Esophagus (tissue), 2 donors: Measurements from ENCODE around the gene SLC17A3. TPM values are rescaled to one million over a fixed set of nuclear protein-coding genes. Genes with fewer than 3 reads are reported as not detected.

Experiments
- H3K27ac ChIP-seq, 2 donors: one replicate each; pipeline ENCODE4 v1.5.1; 2013; ENCODE audit warnings: low read depth in 2 of 2, mild to moderate bottlenecking in 2 of 2, inconsistent platforms in 1 of 2, low read length in 1 of 2, moderate library complexity in 1 of 2
- H3K27me3 ChIP-seq, 2 donors: one replicate each; pipeline ENCODE4 v1.6.1; 2013; ENCODE audit warnings: low read length in 2 of 2, control low read depth in 1 of 2, mild to moderate bottlenecking in 1 of 2; ENCODE audit not compliant: insufficient read depth in 2 of 2, control insufficient read depth in 1 of 2
- H3K36me3 ChIP-seq, 2 donors: one replicate each; pipeline ENCODE4 v1.6.1; 2013; ENCODE audit warnings: low read length in 1 of 2; ENCODE audit not compliant: control insufficient read depth in 2 of 2, insufficient read depth in 2 of 2
- H3K4me1 ChIP-seq, 2 donors: one replicate each; pipeline ENCODE4 v1.6.1; 2013; ENCODE audit warnings: low read length in 1 of 2; ENCODE audit not compliant: control insufficient read depth in 2 of 2, insufficient read depth in 2 of 2
- H3K4me3 ChIP-seq, 2 donors: one replicate each; pipeline ENCODE4 v1.5.1; 2013; ENCODE audit warnings: low read length in 2 of 2, mild to moderate bottlenecking in 2 of 2, low read depth in 1 of 2, moderate library complexity in 1 of 2
- H3K9me3 ChIP-seq, 2 donors: one replicate each; pipeline ENCODE4 v1.6.1; 2013; ENCODE audit warnings: mild to moderate bottlenecking in 2 of 2, low read depth in 1 of 2, low read length in 1 of 2, moderate library complexity in 1 of 2; ENCODE audit not compliant: control insufficient read depth in 2 of 2, insufficient read depth in 1 of 2
- WGBS, 2 donors: extraction: QIAGEN DNeasy Blood & Tissue Kit; methylation state at CpG; one replicate each; pipeline ENCODE4 v1.1.7; 2013; 5-methylcytosine and 5-hydroxymethylcytosine counted together
- polyA plus RNA-seq, 2 donors: library from polyadenylated mRNA; stranded (reverse); fragments of 200-250 nt; gene quantifications; one replicate each; pipeline ENCODE4 v1.2.3, GENCODE V29; 2013
- donor health status: healthy with polysubstance abuse.
- donor health status: Bipolar disorder and iron deficiency.

SLC17A3 gene
- polyA plus RNA-seq, 2 donors = not detected

DNA sequence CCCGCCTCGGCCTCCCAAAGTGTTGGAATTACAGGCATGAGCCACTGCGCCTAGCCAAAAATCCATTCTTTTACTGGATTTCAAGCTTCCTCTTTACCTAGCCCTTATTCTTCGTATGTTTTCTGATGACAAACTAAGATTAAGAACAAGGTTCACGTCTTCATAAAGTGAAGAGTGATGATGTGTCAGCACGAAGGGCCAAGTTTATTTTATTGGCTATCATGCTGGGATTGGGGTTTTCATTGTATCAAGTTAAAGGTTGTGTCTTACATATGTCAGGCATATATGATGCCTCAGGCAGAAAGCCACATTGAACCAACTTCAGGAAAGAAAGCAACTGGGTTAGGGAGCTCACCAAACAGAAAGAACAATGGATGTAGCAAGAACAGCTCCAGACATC is 19.7 kb upstream of the SLC17A3 start:
- H3K27ac ChIP-seq = no peak overlapping the region

DNA sequence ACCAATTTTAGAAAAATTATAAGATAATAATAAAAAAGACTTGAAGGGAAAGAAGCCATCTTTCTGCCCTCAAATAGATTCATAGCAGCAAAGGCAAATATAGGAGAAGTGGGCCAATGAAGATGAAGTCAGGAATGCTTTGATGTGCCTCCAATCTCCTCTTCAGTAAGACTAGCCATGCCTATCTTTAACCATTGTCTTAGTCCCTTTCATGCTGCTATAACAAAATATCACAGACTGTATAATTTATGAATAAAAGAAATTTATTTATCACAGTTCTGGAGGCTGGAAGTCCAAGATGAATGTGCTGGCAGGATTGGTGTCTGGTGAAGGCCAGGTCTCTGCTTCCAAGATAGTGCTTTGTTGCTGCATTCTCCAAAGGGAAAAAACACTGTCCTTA is 18.8 kb upstream of the SLC17A3 start:
- Histone ChIP-seq H3K36me3 (no peaks in the 10 kb centered on the region), H3K27ac (no peak overlapping the region), H3K4me3 (no peak overlapping the region), H3K9me3 (no peaks in the 10 kb centered on the region), H3K27me3 (no peaks in the 10 kb centered on the region), H3K4me1 (no peaks in the 10 kb centered on the region)

More for the DNA sequence above, 19.7 kb upstream of the SLC17A3 start:
- Histone ChIP-seq H3K4me1 (no peaks in the 10 kb centered on the region), H3K9me3 (no peaks in the 10 kb centered on the region), H3K27me3 (no peaks in the 10 kb centered on the region), H3K36me3 (no peaks in the 10 kb centered on the region), H3K4me3 (no peak overlapping the region)
- 82 to 84% methylated on average over 6 of the region's 6 CpGs for WGBS, 2 donors

DNA sequence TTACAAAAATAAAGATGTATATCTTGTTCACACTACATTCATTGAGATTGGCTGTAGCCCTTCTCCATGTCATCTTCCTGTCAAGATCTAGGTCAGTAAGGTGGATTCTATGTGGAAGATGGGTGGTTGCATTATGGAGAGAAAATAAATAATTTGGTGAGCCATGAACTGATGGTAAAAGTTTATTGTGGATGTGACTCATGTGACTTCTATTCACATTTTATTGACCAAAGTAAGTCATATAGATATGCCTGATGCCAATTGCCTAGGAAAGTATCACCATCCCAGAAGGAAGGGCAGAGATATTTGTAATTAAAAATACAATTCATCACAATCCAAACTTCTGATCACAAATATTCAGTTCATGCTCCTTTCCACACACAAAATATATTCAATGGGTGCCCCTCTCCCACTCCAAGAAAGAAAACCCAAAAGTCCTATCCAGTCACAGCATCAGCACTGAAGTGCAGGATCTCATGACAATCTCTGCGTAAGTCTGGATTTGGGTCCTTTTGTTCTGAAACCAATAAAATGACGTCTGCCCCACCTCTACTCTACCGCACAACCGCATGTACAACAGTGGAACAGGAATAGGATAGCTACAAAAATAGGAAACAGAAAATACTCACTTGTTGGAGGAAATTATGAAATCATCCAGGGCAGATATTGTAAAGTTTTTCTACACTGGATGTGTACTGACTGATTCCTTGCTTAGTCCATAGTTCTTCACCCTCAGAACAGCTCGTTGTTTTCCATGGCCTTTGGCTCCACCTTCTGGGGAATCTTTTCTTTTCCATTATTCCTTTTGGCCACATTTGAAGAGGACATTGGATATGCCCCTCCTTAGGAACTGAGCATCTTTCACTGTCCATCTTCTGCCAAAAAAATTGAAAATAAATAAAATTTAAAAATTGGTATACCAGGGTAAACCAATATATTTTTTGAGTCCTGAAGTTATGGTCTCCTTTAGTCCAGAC is 16.1 kb upstream of the SLC17A3 start:
- H3K4me1 ChIP-seq = no peaks in the 10 kb centered on the region
- H3K27ac ChIP-seq = no peak overlapping the region
- no peaks in the 10 kb centered on the region for H3K36me3 ChIP-seq
- H3K27me3 ChIP-seq = no peaks in the 10 kb centered on the region
- WGBS, 2 donors = 58 to 59% methylated on average over 5 of the region's 5 CpGs
- no peak overlapping the region for H3K4me3 ChIP-seq
- H3K9me3 ChIP-seq = no peaks in the 10 kb centered on the region

DNA sequence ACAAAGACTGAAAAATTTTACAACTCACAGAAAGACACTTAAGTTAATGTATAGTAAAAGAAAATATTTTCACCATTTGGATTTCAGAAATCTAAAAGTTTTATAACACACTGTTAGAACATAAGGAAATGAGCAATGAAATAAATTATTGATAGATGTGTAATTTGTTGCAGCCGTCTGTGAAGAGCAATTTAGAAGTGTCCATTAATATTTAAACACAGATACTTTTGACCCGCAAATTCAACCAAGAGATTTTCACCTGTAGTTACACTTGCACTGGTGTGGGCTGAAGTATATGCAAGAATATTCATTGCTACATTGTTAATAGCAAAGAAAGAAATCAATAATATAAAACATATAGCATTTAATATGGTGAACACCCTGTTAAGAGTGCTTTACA is 14.6 kb upstream of the SLC17A3 start:
- no peaks in the 10 kb centered on the region for H3K4me1 ChIP-seq
- no peaks in the 10 kb centered on the region for H3K36me3 ChIP-seq
- H3K9me3 ChIP-seq = no peaks in the 10 kb centered on the region
- WGBS, 2 donors = 71 to 82% methylated on average over 2 of the region's 2 CpGs
- no peaks in the 10 kb centered on the region for H3K27me3 ChIP-seq
- no peak overlapping the region for H3K27ac ChIP-seq
- no peak overlapping the region for H3K4me3 ChIP-seq

DNA sequence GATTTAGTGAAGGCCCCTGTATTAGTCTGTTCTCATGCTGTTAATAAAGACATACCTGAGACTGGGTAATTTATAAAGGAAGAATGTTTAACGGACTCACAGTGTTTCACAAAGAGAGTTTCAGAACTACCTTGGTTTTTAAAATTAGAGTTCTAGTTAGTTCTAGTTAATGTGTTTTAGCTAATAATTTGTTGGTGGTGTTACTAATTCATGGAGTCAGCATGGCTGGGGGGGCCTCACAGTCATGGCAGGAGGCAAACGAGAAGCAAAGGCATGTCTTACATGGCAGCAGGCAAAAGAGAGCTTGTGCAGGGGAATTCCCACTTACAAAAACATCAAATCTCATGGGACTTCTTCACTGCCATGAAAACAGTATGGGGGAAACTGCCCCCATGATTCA is 12.0 kb upstream of the SLC17A3 start:
- WGBS, 2 donors = 86 to 87% methylated on average over 2 of the region's 2 CpGs
- no peak overlapping the region for H3K27ac ChIP-seq
- H3K27me3 ChIP-seq = no peaks in the 10 kb centered on the region
- no peaks in the 10 kb centered on the region for H3K36me3 ChIP-seq
- no peak overlapping the region for H3K4me3 ChIP-seq
- H3K9me3 ChIP-seq = no peaks in the 10 kb centered on the region
- H3K4me1 ChIP-seq = no peaks in the 10 kb centered on the region

DNA sequence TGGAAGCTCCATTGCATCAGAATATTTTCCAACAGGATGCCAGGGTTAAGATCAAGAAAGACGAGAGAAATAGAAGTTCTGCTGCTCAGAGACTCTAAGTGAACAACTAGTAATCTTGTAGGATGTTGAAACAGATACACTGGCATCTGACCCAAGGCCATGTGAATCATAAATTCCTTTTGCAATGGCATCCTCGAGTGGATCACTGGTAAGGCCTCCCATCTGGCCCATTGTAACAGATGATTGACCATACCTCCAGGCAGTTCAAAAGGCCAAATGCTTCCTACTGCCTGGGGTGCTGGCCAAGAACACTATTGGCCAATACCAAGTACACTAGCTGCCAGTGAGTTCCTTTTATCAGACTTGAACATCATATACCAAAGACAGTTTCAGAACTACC is 9.9 kb upstream of the SLC17A3 start:
- H3K9me3 ChIP-seq = no peaks in the 10 kb centered on the region
- H3K27ac ChIP-seq = no peak overlapping the region
- 54 to 62% methylated on average over 2 of the region's 2 CpGs for WGBS, 2 donors
- H3K27me3 ChIP-seq = no peaks in the 10 kb centered on the region
- no peaks in the 10 kb centered on the region for H3K36me3 ChIP-seq
- H3K4me1 ChIP-seq = no peaks in the 10 kb centered on the region
- H3K4me3 ChIP-seq = no peak overlapping the region

DNA sequence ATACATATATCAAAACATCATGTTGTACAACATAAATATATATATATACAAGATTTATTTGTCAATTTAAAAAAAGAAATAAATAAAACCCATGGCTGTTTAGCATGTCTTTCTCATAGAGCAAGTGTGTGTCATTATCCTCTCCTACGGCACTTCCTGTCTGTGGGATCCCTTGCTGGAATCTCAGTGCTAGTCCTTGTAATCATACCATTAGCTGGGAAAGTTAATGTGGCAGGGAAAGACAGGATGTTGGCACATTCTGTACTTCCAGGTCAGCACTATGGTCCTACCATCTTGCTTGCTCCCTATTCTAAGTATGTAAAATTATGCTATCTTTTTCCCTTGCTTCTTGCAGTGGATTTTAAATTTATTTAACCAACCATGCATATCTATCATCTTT is 9.5 kb upstream of the SLC17A3 start:
- no peak overlapping the region for H3K27ac ChIP-seq
- no peaks in the 10 kb centered on the region for H3K4me1 ChIP-seq
- no peaks in the 10 kb centered on the region for H3K27me3 ChIP-seq
- no peak overlapping the region for H3K4me3 ChIP-seq
- 84 to 90% methylated on average over 1 of the region's 1 CpG for WGBS, 2 donors
- no peaks in the 10 kb centered on the region for H3K36me3 ChIP-seq
- no peaks in the 10 kb centered on the region for H3K9me3 ChIP-seq

DNA sequence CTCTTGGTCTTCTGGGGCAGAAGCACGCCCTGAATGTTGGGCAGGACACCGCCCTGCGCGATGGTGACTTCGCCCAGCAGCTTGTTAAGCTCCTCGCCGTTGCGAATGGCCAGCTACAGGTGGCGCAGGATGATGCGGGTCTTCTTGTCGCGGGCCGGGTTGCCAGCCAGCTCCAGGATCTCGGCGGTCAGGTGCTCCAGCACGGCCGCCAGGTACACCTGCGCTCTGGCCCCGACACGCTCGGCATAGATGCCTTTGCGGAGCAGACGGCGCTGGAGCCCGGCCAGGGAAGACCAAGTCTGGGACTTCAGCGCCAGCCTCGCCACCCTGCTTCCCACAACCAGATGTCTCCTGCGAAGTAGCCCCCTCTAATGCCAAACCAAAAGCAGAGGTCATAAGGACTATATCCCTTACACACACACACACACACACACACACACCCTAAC is 8.0 kb upstream of the SLC17A3 start:
- no peaks in the 10 kb centered on the region for H3K4me1 ChIP-seq
- no peak overlapping the region for H3K4me3 ChIP-seq
- no peaks in the 10 kb centered on the region for H3K9me3 ChIP-seq
- WGBS, 2 donors = 45 to 58% methylated on average over 28 of the region's 28 CpGs
- no peaks in the 10 kb centered on the region for H3K36me3 ChIP-seq
- H3K27ac ChIP-seq = no peak overlapping the region
- no peaks in the 10 kb centered on the region for H3K27me3 ChIP-seq

DNA sequence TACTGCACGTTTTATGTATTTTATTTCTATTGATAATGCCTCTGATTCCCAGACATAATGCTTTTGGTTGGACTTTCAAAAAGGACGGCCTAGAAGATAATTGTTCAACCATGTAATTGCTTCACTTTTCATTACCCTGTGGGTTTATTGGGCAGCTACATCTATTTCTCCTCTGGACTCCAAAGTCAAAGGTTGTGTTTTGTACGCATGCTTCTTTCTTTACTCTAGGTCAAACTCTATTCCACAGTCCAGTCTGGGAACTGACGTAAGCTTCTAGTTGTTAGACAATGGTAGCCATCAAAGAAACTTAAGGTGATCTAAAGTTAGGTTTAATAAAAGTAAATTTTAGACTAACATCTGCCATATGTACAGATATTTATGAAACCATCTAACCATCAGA is 6.6 kb upstream of the SLC17A3 start:
- H3K4me3 ChIP-seq = no peak overlapping the region
- H3K27me3 ChIP-seq = no peaks in the 10 kb centered on the region
- H3K9me3 ChIP-seq = no peaks in the 10 kb centered on the region
- WGBS, 2 donors = 87 to 89% methylated on average over 4 of the region's 4 CpGs
- H3K36me3 ChIP-seq = no peaks in the 10 kb centered on the region
- H3K4me1 ChIP-seq = no peaks in the 10 kb centered on the region
- no peak overlapping the region for H3K27ac ChIP-seq
